ENCODE data around the gene WDFY2. TPM values are rescaled to one million over a fixed set of nuclear protein-coding genes. Genes with fewer than 3 reads are reported as not detected.

Gene WDFY2
- total RNA-seq, 1 donor from 2014 or later: 4.9 TPM

GRCh38 chr13:51726446-51727193, 142.4 kb downstream of the WDFY2 start:
- DNase-seq (ENCODE audit: low spot score): no peak
- intact Hi-C loops (cut with DNase I): no loop called here

GRCh38 chr13:51727634-51728274, 143.5 kb downstream of the WDFY2 start:
- intact Hi-C loops (cut with DNase I): no loop called here
- DNase-seq (ENCODE audit: low spot score): no peak

GRCh38 chr13:51728275-51728673, 144.0 kb downstream of the WDFY2 start:
- intact Hi-C loops (cut with DNase I): no loop called here
- DNase-seq (ENCODE audit: low spot score): no peak

GRCh38 chr13:51728972-51729371, 144.7 kb downstream of the WDFY2 start:
- intact Hi-C loops (cut with DNase I): no loop called here
- DNase-seq (ENCODE audit: low spot score): no peak

GRCh38 chr13:51729866-51730553, 145.7 kb downstream of the WDFY2 start:
- no peak for DNase-seq (ENCODE audit: low spot score)
- intact Hi-C loops (cut with DNase I): loop anchor here (2.0 to 5.0 kb wide), 3 partner anchors 72 to 278 kb away; partner anchors contain the start of genes DHRS12, INTS6 and WDFY2

GRCh38 chr13:51730927-51731326, 146.7 kb downstream of the WDFY2 start:
- intact Hi-C loops (cut with DNase I): loop anchor here (2.0 to 5.0 kb wide), 3 partner anchors 71 to 279 kb away; partner anchors contain the start of genes DHRS12, INTS6 and WDFY2
- DNase-seq (ENCODE audit: low spot score): no peak

GRCh38 chr13:51731759-51732158, 147.5 kb downstream of the WDFY2 start:
- intact Hi-C loops (cut with DNase I): loop anchor here (2.0 to 5.0 kb wide), 3 partner anchors 71 to 279 kb away; partner anchors contain the start of genes DHRS12, INTS6 and WDFY2

GRCh38 chr13:51733374-51734298, 149.4 kb downstream of the WDFY2 start:
- no peak for DNase-seq (ENCODE audit: low spot score)
- intact Hi-C loops (cut with DNase I): loop anchor here (5.0 kb wide), 2 partner anchors 69 to 281 kb away; partner anchors contain the start of genes DHRS12 and INTS6

More at GRCh38 chr13:51731759-51732158, 147.5 kb downstream of the WDFY2 start:
- no peak for DNase-seq (ENCODE audit: low spot score)

- intact Hi-C loops (cut with DNase I): loop anchor here (5.0 kb wide), 2 partner anchors 68 to 282 kb away; partner anchors contain the start of genes DHRS12 and INTS6
- no peak for DNase-seq (ENCODE audit: low spot score)
Observed at GRCh38 chr13:51734786-51735185, 150.5 kb downstream of the WDFY2 start.

GRCh38 chr13:51737609-51738008, 153.3 kb downstream of the WDFY2 start:
- intact Hi-C loops (cut with DNase I): no loop called here
- DNase-seq (ENCODE audit: low spot score): no peak

GRCh38 chr13:51738226-51738905, 154.1 kb downstream of the WDFY2 start:
- no peak for DNase-seq (ENCODE audit: low spot score)
- intact Hi-C loops (cut with DNase I): no loop called here

- intact Hi-C loops (cut with DNase I): no loop called here
- no peak for DNase-seq (ENCODE audit: low spot score)
Observed at GRCh38 chr13:51739027-51739764, 154.9 kb downstream of the WDFY2 start.

- DNase-seq (ENCODE audit: low spot score): no peak
- intact Hi-C loops (cut with DNase I): no loop called here
Observed at GRCh38 chr13:51740698-51741097, 156.4 kb downstream of the WDFY2 start.

- intact Hi-C loops (cut with DNase I): no loop called here
- DNase-seq (ENCODE audit: low spot score): no peak
Observed at GRCh38 chr13:51742031-51742430, 157.8 kb downstream of the WDFY2 start.

- DNase-seq (ENCODE audit: low spot score): no peak
- intact Hi-C loops (cut with DNase I): no loop called here
Observed at GRCh38 chr13:51742611-51743010, 158.3 kb downstream of the WDFY2 start.

GRCh38 chr13:51745243-51745642, 161.0 kb downstream of the WDFY2 start:
- no peak for DNase-seq (ENCODE audit: low spot score)
- intact Hi-C loops (cut with DNase I): no loop called here

- intact Hi-C loops (cut with DNase I): no loop called here
- DNase-seq (ENCODE audit: low spot score): no peak
Observed at GRCh38 chr13:51746802-51747201, 162.5 kb downstream of the WDFY2 start.
